T-helper 2 cell treated with Interferon-gamma antibody and Interleukin-4, amounts not matched to agents 100 ng/mL and 5 ng/mL, for 36 hours (primary cell): ENCODE results near the gene SLC16A6. TPM values are rescaled to one million over a fixed set of nuclear protein-coding genes. Genes with fewer than 3 reads are reported as not detected.
"Not testable (repeated sequence)": the region's sequence is repeated elsewhere in the genome, so short reads cannot be mapped to it uniquely, and the experiment has no call there.

Experiments used
- intact Hi-C: fragments of 100-400 bp; cut with micrococcal nuclease; formaldehyde crosslinking; loops from one replicate; pipeline ENCODE4 v1.15.1; 2023
- total RNA-seq: library from RNA; stranded (reverse); gene quantifications from 2 replicates; pipeline ENCODE4 v1.2.3, GENCODE V29; 2022

Gene SLC16A6
- total RNA-seq = 5.3 and 5.7 TPM in 2 replicates

- intact Hi-C loops = loop anchor here (1.0 to 5.0 kb wide), 9 partner anchors 28 to 1036 kb away; partner anchors contain the start of genes ABCA5, AMZ2 and WIPI1
Measured at GRCh38 chr17:68290955-68291835, at the start of gene SLC16A6, which contains the start of gene ARSG. SLC16A6 (minus strand) TSS chr17:68291127; CDS start chr17:68278320, 12,807 bp downstream. ARSG (plus strand) TSS chr17:68291495; CDS start chr17:68307494, 15,999 bp downstream.

- intact Hi-C loops = no loop called here
Measured at GRCh38 chr17:68334393-68334792, 43.5 kb upstream of the SLC16A6 start.

GRCh38 chr17:68331932-68332331, 41.0 kb upstream of the SLC16A6 start:
- intact Hi-C loops = not testable (repeated sequence)

- intact Hi-C loops = no loop called here
Measured at GRCh38 chr17:68329331-68329730, 38.4 kb upstream of the SLC16A6 start.

- intact Hi-C loops = no loop called here
Measured at GRCh38 chr17:68328676-68329075, 37.7 kb upstream of the SLC16A6 start.

- intact Hi-C loops = no loop called here
Measured at GRCh38 chr17:68327823-68328557, 37.1 kb upstream of the SLC16A6 start.

GRCh38 chr17:68326681-68327080, 35.8 kb upstream of the SLC16A6 start:
- intact Hi-C loops = no loop called here

GRCh38 chr17:68325961-68326360, 35.0 kb upstream of the SLC16A6 start:
- intact Hi-C loops = no loop called here

- intact Hi-C loops = no loop called here
Measured at GRCh38 chr17:68324654-68325336, 33.9 kb upstream of the SLC16A6 start.

GRCh38 chr17:68324114-68324513, 33.2 kb upstream of the SLC16A6 start:
- intact Hi-C loops = no loop called here

GRCh38 chr17:68322630-68323029, 31.7 kb upstream of the SLC16A6 start:
- intact Hi-C loops = no loop called here

GRCh38 chr17:68321556-68321954, 30.6 kb upstream of the SLC16A6 start:
- intact Hi-C loops = no loop called here

- intact Hi-C loops = no loop called here
Measured at GRCh38 chr17:68320943-68321555, 30.1 kb upstream of the SLC16A6 start.

- intact Hi-C loops = no loop called here
Measured at GRCh38 chr17:68320311-68320865, 29.5 kb upstream of the SLC16A6 start.

GRCh38 chr17:68319410-68320162, 28.7 kb upstream of the SLC16A6 start:
- intact Hi-C loops = no loop called here

- intact Hi-C loops = no loop called here
Measured at GRCh38 chr17:68318103-68318991, 27.4 kb upstream of the SLC16A6 start.

- intact Hi-C loops = no loop called here
Measured at GRCh38 chr17:68317458-68317857, 26.5 kb upstream of the SLC16A6 start.

- intact Hi-C loops = no loop called here
Measured at GRCh38 chr17:68315930-68316329, 25.0 kb upstream of the SLC16A6 start.

GRCh38 chr17:68314916-68315535, 24.1 kb upstream of the SLC16A6 start:
- intact Hi-C loops = no loop called here
